Stimulated activated CD4-positive, alpha-beta T cell treated with anti-CD3 and anti-CD28 coated beads, TNF-alpha, amount 100 ng/mL, for 48 hours (primary cell): ENCODE data around the gene GSG1.
"Not testable (repeated sequence)": the region's sequence is repeated elsewhere in the genome, so short reads cannot be mapped to it uniquely, and the experiment has no call there.

ENCODE experiments used
- DNase-seq, 3 donors: peaks; one replicate each; pipeline ENCODE4 v3.0.0-alpha.2; 2020; ENCODE audit warnings: low read depth in 3 of 3

GSG1 gene

DNA sequence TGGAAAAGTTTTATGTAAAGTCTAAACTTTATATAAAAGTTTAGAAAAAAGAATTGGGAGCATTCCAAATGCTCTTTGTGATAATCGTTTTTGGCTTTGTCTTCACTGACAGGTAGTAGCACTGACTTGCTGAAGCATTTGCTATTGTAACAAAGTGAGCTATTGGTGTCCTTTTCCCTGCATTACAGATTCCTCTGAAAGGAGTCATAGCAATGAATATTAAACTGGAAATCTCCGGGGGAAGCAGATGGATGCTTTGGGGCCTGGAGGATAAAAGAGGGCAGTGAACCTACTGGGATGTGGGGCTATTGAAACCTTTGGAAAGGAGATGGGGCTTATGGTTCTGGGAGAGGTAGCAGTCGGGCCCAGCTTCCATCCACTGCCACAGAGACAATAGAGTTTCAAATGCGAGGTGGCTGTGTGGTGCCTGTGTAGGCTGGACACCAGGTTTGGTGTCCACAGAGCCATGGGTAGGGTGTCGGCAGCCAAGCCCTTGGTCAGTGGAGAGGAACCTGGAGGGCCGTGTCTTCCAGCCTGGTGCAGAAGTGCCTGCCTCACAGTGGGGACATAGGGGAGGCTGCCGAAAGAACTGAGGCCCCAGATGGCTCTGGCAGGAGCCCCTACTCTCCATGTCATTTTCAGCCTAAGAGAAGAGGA, 10.1 kb downstream of the GSG1 start:
- DNase-seq: no peak

DNA sequence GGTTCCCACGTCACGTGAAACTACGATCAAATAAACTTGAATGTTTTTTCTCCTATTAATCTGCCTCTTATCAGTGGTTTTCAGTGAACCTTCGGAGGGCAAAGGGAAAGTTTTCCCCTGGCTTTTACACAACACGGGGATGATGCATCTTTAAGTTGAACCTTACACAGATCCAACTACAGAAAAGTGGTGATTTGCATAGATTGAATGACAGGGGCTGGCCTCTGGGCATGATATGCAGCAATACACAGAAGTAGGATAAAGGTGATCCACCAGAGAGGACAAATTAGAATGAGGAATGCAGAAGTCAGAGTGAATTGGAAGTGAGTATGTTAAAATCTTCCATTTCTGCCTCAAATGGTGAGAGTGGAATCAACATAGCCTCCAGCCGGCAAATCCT, 11.6 kb downstream of the GSG1 start:
- DNase-seq: no peak

DNA sequence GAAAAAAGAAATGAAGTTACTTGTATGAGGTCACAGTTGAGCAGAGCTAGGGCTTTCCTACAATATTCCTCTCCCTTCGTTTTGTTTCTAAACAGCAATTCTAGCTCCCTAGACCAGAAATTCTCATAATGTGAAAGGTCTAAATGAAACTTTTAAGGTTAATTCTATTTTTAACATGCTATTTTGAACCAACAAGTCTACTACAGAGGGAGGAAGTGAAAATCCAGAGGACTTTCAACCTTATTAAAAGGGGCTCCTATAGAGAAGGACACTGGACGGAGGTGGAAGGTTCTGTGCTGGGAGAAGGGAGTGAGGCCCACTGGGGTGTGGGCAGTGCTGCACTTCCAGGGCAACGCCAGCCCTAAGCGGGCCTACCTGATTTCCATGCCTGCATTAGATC, 13.4 kb downstream of the GSG1 start:
- no peak for DNase-seq

GRCh38 chr12:13088496-13088895, 15.0 kb downstream of the GSG1 start:
- DNase-seq: no peak

DNA sequence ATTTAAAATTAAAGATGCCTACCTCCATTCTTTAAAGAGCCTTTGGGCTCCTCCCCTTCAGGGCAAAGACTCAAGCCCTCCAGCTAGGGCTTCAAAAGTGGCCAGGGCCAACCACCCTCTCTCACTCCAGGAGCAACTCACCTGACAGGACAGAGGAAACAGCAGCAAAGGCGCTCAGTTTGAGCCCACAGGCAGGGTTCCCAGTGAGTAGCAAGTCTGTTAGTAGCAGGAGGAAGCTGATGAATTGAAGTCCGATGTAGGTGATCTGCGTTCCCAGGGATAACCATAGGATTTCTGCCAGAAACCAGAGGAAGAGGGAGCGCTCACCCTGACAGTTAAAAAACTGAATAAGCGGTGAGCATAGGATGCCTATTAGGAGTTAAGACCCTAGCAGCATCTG, 15.7 kb downstream of the GSG1 start:
- no peak for DNase-seq

DNA sequence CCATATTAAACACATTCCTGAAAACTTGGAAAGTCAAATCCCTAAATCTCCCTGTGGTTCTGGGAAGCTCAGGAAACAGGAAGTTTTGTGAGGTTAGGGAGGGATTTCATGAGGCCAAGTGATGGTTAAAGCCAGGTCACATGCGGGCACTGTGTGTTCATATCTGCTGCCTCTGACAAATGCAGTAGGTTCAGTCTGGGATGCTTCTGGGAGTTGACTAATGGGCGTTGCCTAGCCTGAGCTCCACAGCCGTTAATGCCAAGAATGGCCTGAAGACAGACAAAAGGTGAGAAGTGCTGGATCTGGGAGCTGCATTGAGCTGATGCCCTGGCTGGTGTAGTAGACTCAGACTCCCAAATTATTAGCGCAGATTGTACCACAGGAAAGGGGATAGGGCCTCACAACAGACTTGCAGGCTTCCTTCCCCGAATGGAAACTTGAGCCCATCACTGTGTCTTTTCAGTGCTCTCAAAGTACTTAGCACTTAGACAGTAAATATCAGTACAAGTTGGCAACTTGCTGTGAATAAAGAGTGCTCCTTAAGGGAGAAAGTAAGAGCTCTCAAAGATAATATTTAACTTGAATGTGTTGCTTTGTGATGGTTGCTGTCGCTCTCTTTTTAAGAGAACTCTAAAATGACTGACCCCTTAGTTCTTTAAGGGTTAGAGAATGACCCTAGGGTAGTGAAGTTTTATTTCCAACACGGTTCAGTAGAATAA, 17.3 kb downstream of the GSG1 start:
- no peak for DNase-seq

- no peak for DNase-seq
Observed at GRCh38 chr12:13084898-13085640, 18.4 kb downstream of the GSG1 start.

DNA sequence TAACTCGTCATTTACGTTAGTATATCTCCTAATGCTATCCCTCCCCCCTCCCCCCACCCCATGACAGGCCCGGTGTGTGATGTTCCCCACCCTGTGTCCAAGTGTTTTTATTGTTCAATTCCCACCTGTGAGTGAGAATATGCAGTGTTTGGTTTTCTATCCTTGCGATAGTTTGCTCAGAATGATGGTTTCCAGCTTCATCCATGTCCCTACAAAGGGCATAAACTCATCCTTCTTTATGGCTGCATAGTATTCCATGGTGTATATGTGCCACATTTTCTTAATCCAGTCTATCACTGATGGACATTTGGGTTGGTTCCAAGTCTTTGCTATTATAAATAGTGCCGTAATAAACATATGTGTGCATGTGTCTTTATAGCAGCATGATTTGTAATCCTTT, 19.8 kb downstream of the GSG1 start:
- not testable (repeated sequence) for DNase-seq

- no peak for DNase-seq
Observed at GRCh38 chr12:13082861-13083260, 20.6 kb downstream of the GSG1 start.

DNA sequence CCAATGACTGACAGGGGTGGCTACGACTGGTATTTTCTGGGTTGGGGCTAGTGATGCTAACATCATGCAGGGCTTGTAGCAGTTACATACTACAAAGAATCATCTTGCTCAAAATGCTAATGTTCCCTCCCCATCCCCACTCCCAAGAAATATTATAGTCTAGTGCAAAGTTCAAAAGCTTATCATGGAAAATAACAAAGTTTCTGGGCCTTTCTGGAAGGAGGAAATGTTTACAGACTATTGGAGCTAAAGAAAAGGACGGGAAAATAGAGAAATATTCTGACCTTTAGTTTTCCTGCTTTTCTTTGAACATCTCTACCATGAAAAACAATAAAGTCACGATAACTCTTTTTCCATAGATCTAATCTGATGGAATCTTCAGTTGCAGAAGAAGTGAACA, 23.2 kb downstream of the GSG1 start:
- DNase-seq: no peak

DNA sequence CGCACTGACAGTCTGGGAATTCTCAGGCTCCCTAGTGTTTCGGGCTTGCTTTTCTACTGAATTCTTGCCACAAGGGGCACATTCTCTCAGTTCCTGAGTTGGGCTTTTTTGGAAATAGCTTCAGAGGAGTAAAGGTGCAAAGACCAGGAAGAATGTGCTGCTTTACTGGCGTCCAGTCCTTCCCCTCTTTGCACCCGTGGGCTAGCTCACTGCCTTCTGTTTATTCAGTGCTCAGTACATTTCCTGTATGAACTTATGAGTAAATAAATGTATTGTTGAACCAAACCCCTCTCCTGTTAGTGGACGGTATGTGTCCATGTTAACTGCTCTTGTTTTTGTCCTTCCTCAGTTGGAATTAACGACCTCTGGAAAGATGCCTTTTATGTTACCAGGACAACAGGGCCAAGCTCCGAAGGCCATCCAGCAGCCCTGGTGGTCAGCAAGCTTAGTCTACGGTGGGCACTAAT, 24.0 kb downstream of the GSG1 start:
- DNase-seq: no peak

- no peak for DNase-seq
Observed at GRCh38 chr12:13075786-13076570, 27.5 kb downstream of the GSG1 start.

GRCh38 chr12:13075118-13075480, 28.4 kb downstream of the GSG1 start:
- DNase-seq: no peak

DNA sequence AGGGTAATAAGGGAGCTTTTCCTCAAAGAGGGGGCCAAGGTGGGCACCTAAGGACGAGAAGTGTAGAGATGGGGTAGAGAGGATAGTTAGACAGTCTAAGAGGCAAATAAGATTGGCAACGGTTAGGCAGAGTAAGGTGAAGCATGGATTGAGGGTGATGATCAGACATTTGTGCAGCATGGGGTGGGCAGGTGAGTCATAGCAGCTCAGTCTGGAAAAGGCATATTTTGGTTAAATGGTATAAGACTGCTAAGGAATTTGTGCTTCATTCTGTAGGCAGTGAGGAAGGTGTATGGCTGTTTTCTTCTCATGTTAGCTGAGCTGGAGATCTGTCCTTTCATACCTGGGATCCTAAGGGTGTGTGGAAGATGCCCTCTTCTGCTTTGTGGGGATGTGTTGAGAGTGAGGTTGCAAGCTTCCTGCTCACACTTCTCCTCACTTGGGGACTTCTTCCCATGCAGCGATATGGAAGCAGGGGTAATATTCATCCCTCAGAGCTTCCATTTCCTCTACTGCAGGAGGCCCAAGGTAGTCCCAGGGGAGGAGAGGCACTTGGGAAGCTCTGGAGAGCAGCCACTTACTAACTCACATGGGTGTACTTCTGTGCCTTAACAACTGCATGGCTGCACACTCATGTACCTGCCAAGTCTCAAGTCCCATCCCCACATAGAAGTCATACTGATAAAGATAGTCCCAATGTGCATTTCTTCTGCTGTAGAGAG, 28.9 kb downstream of the GSG1 start:
- DNase-seq: no peak

DNA sequence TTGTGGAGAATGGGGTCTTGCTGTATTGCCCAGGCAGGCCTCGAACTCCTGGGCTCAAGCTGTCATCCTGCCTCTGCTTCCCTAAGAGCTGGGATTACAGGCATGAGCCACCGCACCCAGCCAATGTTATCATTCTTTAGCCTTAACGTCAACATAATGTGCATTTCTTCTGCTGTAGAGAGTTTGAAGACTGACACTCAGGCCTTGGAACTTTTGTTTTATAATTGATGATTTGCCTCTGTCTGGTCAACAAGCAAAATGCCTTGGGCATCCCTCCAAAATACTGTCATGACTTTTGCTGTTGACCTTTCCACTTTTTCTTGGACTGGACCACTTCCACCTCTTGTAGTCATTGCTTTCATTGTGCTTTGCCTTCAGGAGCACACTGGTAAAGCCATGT, 30.3 kb downstream of the GSG1 start:
- DNase-seq: no peak

- no peak for DNase-seq
Observed at GRCh38 chr12:13071305-13072280, 31.9 kb downstream of the GSG1 start.

DNA sequence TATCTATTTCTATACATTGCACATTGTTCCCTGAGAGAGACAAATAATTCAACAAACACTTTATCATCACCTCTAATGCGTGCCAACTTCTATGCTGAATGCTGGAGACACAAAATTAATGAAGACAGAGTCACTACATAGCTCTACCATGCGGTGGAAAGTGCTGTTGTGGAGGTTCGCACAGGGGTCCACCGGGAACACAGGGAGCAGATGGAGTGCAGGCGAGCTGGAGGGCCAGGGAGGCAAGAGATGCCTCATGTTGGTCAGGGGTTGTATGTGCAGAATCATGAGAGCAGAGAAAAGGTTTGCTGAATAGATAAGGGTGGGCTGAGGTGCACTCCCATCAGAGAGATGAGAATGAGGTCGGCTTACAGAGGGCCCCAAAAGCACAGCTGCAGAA, 34.1 kb downstream of the GSG1 start:
- no peak for DNase-seq

DNA sequence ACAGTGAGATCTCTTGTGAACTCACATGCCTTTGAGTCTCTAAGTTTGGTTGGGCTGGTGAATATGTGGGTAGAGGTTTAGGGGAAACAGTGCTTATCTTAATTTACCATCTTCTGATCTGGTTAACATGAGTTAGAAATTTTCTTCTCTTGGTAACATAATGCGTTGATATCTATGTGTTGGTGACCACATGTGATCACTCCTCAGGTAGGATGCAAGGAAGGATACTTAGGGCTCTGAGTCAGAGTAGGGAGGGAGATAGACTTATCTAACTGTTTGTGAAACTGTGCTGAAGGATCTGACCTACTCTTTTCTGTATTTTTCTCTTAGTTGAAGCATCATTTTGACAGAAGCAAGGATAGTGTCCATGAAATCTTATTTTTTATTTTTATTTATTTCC, 36.1 kb downstream of the GSG1 start:
- DNase-seq: no peak

DNA sequence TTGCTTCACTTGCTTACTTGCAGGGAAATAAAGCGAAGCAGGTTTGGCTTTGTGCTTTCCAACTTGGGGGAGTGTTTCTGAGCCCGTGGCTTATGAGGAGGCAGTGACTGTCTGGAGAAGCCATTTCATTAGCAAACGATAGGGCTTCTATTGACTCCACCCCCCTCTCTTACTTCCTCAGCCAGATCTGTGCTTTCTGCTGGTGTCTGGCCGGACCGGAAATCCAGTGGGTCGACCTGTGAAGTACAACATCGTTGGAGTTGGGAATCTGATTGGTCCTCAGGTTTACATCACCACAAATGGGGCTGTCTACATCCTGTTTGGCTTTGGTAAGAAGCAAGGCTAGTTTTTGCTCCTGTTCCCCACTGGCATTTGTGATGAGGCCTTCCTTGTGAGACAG, 37.0 kb downstream of the GSG1 start:
- DNase-seq: no peak

DNA sequence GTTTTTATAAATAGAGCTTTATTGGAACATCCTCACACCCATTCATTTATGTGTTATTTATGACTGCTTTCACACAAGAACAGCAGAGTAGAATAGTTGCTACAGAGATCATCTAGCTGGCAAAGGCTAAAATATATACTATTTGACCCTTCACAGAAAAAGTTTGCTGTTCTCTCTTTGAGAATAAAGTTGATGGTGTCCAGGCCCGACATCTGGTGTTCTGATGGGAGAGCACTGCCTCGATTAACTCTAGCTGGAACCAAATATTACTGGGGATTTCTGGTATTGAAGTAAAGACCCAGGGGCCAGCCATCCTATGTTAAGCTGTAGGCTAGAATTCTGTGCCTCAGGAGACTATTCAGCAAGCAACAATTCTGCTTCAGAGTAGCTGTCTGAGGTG, 37.5 kb downstream of the GSG1 start:
- DNase-seq: no peak
